Endometrial microvascular endothelial cells (primary cell): ENCODE measurements around the gene RRM2. TPM values are rescaled to one million over a fixed set of nuclear protein-coding genes. Genes with fewer than 3 reads are reported as not detected.

Experiments used
- in situ Hi-C: cut with HindIII; loops from 2 replicates; pipeline ENCODE4 v1.10.0; 2017; ENCODE audit warnings: low sequenced_read_pairs, low pct_unique_long_range_greater_than_20kb; ENCODE audit errors: inconsistent ontology term
- total RNA-seq: library from RNA; depleted of rRNA; stranded (reverse); fragments of >200 nt; gene quantifications from one replicate; pipeline ENCODE4 v1.2.3, GENCODE V29; 2015; ENCODE audit errors: inconsistent ontology term

RRM2 gene
- total RNA-seq, 1 donor from 2014 or later, result 134 TPM

DNA sequence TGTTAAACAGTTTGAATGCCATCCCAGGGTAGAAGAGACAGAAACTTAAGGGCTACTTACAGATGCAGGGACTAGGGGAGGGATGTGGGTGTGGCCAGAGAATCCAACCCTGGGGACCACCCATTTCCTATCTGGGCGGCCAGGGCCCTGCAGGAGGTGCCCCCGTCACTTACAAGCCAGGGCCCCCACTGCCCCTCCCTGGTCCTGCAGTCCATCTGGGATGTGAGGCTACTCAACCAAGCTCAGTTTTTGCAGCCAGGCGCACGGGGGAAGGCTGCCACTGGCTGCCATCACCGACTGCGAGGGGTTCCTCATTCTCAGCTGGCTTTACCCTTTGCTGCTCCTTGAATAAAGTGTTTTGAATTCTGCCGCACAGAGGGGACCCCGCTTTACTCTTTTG is 42.1 kb downstream of the RRM2 start:
- in situ Hi-C loops, result no loop called here

DNA sequence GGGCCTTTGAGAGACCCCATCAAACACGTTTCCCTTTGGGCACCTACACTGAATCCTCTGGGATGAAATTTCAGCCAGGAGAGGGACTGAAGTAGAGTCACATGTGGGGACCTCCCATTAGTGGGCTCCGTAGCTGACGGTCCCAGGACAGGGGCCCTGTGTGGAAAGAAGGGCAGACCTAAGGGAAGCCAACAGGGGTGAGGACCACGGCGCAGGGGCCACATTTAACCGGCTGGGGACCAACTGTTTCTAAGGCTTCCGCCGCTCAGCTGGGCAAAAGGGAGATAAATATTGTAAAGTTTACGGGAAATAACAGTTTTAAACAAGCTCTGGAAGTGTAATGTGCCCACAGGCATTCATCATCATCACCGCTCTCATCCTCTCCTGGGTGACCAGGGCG is 42.7 kb downstream of the RRM2 start:
- in situ Hi-C loops, result no loop called here

DNA sequence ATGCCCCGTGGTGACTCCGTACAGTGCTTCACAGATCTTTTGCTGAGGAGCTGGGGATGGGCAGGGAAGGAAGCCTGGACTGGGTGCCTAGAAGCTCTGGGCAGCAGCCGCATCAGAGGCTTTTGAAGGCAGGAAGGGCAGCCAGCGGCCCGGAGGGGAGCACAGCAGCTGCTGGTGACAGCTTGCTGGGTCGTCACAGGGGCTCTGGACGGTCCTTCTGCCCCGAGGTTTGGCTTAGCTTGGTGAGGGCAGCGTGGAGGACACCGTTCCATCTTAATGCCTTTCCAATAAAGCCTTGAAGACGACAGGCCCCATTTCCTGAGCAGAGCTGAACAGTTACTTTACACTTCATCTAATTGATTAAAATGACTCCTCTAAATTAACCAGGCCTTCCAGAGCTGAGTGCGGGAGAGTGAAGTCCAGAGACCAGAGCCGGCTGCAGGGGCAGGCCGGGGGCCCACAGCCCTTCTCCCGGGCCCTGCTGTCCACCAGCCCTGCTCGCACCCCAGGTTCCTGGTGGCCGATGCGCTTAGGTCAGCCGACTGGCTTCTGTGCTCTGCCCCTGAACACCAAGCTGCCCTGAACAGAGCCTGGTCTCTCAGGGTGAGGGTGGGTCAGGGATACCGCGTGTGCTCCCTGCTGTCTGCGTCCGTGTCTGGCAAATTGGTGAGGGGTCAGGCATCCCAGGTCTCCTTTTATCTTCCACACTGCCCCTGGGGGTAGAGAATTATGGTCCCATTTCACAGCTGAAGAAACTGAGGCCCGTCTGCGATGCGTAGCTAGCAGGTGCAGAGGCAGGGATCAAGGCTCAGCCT is 43.5 kb downstream of the RRM2 start:
- in situ Hi-C loops, result no loop called here

DNA sequence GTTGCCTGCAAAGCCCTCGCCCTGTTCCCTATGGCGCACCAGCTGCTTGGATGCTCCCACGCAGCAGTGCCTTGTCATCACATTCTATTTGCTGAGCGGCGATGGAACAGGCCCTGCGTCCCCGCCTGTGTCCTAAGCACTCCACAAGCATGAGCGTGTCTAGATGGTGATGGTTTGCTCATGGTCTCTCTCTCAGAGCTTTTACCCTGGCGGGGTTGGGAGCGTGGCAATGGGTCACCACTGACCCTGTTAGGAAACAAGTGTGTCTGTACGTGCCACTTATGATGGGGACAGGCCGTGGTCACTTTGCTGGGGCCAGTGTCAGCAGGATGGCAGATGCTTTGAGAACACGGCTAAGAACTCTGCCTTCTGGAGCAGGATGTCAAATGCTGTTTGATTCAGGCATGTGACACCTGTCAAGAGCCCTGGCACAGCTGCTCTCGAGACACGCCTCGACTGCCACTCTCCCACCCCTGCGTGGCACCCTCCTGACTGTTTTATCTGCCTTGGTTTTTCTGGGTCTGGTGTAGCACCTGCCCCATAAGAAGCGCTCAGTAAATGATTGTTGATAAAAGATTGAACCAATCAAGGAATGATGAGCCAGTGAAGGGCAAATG is 44.2 kb downstream of the RRM2 start:
- in situ Hi-C loops, result no loop called here

DNA sequence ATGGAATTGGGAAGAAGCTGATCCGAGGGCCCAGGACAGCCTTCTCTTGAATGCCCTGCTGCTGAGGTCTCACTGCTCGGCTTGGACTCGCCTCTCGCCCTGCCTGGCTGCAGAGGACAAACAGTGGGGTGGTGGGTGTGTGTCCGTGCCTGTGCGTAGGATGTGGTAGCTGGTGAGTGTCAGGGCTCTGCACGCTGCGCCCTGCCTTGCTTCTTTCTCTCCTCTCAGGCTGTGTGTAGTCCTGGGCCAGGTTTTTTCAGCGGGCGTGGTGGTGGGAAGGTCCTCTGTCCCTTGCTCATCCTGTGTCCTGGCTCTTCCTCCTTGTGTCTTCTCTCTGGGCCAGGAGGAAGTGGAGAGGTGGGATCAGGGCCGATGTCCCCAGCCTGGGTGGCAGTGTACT is 44.8 kb downstream of the RRM2 start:
- in situ Hi-C loops, result no loop called here

DNA sequence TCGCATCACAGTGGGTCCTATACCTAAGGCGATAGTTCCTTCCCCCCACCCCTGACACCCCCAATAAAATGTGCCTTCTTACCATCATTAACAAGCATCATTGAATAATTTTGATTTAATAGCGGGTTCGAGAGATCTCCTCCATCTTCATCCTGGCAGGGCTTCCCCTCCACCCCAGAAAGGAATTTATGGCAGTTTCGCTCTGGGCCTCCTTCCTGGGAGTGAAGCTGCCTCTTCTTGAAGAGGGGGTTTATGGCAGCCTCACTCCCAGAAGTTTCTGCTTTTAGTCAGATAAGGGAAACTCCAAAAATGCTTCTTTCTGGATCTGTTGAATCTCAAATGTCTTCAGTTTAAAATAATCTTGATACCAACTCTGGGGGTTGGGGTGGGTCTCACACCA is 45.7 kb downstream of the RRM2 start:
- in situ Hi-C loops, result no loop called here

DNA sequence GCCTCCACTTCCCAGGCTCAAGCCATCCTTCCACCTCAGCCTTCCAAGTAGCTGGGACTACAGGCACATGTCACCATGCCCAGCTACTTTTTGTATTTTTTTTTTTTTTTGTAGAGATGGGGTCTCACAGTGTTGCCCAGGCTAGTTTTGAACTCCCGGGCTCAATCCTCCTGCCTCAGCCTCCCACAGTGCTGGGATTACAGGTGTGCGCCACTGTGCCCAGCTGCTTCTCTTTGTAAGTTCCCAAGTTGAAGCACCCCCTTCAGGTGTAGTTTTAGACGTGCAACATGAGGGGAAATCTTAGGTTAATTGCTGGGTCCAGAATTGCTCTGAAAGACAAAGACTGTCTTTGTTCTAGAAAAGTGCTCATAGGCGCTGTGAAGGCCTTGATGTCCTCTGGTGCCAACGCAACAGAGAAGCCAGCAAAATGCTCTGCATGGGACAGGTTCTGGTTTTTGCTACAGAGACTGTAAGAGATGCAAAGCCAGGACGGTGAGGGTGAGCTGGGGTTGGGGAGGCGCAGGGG is 46.6 kb downstream of the RRM2 start:
- in situ Hi-C loops, result no loop called here

DNA sequence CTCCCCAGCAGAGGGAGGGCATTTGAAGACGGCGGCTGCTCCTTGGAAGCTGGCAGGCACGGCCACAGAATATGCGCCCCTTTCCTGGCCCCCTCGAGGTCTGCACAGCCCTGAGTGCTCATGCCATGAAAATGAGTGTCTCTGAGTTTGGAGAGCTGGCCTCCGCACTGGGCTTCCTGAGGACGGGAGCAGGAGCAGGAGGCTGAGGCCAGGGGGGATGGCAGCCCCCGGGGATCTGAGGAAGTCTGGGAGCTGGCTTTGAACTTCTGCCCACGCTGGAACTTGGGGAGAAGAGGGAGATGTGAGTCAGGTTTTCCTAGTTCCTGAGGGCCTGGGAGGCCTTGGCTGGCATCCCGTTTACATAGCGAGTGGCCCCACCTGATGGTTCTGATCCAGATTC is 47.0 kb downstream of the RRM2 start:
- in situ Hi-C loops, result no loop called here

DNA sequence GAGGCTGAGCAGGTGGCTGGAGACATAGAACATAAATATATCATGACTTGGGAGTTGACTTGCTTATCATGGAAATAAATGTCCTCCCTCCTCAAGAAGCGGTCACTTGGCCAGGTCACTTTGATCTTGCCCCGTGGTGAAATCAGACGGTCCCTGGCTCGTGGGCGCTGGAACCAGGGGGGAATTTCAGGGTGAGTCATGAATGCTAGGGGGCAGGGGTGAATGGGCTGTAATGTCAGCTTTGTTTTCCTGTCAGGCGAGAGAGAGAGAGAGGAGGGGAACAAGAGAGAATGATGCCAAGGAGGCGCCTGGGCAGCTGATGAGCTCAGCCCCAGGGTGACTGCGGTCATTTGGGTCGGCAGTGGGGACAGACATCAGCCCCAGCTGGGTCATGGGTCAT is 47.7 kb downstream of the RRM2 start:
- in situ Hi-C loops, result no loop called here

DNA sequence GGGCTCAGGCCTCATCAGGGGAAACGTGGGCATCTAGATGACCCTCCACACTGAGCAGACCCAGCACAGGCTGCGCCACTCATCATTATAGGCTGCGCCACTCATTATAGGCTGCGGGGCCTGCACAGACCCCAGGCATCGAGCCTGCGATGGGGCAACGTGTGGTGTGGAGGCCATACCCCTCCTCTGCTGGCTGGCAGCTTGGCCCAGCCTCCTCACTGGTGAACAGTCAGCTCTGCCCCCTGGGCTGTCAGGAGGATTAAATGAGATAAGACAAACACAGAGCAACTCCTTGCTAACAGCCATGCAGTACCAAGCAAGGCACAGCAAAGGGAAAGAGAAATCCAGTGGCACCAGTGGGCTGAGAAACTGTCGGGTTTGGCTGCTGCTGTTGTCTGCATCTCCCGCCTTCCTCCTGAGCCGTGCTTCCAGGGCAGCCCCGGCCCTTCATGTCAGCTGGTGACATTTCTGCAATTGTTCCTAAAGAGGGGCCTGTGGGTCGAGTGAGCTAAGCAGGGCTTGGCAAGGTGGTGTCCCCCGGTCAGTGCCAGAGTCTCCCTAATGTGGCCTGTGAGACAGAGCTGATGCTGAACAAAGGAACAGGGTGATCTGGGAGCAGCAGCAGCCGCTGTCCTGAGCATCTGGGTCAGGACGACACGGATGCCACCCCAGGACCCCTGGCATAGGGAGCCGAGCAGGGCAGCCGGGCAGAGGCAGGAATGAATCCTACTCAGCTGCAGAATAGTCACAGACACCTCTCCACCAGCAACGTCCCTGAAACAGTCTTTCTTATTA is 48.7 kb downstream of the RRM2 start:
- in situ Hi-C loops, result no loop called here

DNA sequence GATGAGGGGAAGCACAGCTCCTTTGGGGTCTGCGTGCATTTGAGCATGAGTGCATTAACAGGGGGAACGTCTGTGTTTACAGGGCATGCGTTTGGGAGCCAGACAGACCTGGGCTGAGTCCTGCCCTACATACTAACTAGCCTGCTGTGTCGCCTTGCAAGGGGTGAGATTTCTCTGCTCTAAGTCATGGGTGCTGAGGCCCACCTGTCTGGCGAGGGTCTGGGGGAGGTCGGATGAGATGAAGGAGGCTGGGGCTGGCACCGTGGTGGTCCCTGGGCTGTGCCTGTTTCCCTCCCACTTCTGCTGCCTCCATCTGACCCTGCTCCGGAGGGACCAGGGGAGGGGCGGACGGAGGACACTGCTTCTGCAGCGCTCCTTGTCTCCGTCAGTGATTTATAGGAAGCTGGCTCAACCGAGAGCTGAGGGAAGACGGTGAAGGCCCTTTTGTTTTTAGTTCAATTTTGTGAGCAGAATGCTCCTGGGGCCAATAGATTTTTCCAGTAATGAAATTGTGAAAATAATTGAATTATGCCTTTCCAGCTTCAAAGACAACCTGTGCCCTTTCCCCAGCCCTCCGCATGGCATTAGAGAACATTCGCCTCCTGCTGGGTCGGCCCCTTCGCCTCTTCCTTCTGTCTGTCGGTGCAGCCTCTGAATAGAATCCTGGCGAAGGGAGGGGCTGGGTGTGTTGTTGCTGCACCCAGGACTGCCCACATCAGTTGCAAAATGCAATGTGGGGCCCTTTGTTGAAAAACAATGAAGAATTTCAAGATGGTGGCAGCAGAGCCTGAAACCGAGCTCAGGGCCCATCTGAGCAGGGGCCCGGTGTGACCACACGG is 49.7 kb downstream of the RRM2 start:
- in situ Hi-C loops, result no loop called here

DNA sequence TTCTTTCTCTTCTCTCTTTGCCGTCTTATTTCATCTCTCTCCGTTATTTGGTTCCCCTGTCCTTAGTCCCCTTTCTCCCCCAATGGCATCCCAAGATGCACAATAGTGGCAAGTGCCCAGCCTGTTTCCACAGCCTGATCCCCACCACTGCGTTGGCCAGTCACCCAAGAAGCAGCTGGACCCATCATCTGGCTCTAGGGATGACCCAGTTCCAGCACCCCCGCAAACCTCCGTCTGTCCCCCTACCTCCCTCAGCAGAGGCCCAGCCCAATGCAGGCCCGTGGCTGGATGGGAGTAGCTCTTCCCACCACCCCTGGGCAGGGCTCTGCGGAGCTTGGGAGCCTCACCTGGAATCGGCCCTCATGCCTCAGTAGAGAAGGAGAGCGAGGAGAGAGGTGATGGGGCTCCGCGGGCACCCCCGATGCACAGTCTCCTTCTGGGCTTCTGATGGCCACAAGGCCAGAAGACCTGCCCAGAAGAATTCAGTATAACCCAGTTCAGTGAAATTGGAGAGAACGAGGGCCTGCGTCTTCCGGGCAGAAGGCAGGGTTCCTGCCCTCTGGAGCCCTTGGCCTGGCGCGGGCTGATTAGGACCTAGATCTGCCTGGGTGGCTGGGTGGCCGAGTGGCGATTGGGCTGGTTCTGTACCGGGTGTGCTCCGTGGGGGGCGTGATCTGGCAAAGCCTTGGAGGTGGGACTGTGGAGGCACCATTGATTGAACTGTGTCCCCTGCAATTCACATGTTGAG is 50.9 kb downstream of the RRM2 start:
- in situ Hi-C loops, result no loop called here

DNA sequence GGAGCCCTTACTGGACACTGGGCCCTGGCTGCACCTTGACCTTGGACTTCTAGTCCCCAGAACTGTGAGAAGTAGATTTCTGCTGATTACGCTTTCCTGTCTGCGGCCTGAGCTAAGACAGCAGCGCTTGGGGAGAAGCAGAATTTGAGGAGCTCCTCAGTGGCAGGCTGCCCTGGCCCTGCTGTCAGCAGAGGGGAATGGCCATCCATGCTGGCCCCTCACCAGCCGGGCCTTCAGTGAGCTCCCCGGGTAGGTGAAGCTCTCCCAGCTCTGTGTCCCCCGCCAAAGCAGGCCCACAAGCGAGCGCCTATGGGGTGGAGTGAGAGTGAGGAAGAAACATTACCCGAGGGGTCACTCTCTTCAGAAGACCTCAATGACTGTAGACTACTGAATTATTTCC is 51.6 kb downstream of the RRM2 start:
- in situ Hi-C loops, result no loop called here

DNA sequence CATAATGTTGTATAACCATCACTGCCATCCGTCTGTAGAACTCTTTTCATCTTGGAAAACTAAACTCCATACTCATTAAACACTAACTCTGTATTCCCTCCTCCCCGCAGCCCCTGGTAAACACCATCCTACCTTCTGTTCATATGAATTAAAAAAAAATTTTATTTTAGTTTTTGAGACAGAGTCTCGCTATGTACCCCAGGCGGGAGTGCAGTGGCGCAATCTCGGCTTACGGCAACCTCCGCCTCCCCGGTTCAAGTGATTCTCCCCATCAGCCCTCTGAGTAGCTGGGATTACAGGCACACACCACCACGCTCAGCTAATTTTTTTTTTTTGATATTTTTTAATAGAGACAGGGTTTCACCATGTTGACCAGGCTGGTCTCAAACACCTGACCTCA is 52.9 kb downstream of the RRM2 start:
- in situ Hi-C loops, result no loop called here

DNA sequence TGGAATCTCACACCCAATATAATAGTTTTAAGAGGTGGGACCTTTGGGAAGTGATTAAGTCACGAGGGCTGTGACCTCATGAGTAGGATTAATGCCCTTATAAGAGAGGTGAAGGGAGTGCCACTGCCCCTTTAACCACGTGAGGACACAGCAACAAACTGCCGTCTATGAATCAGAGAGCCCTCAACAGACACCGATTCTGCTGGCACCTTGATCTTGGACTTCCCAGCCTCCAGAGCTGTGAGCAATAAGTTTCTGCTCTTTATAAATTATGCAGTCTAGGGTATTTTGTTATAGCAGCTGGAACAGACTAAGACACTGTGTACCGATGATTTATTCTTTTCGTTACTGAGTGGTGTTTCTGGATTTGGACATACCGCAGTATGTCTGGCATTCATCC is 56.2 kb downstream of the RRM2 start:
- in situ Hi-C loops, result no loop called here

DNA sequence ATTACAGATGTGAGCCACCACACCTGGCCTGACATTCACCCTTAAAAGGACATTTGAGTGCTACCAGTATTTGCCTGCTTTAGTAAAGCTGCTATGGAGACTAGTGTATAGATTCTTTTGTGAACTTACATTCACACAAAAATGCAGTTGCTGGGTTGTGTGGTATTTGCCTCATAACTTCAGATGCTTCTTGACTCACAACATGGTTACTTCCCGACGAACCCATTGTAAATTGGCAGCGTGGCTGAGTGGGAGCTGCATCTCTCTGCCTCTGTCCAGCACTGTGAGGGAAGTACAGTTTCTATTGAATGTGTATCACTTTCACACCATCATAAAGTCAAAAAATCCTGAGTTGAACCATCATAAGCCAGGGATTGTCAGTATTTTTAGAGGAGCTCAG is 56.9 kb downstream of the RRM2 start:
- in situ Hi-C loops, result no loop called here

DNA sequence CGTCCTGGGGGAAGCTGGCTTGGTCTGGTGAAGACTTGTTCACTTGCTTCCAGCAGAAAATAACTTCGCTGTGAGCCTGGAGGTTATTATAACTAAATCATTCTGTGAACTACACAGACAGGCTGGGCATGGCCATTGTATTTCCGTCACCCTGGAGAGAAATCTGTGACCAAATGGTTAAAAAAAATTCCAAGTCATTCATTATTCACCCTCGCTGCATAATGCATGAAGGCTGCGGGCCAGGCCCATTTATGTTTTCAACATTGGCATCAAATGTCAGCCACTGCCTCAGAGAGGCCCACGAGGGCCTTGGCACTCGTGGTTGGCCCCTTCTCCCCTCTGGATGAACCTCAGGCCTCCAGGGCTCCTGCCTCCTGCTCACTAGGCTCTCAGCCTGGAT is 57.7 kb downstream of the RRM2 start:
- in situ Hi-C loops, result no loop called here
